Fibroblast of skin of scalp (primary cell): ENCODE measurements around the gene TRAPPC2L.

Source experiments
- DNase-seq: peaks from one replicate; pipeline ENCODE4 v3.0.0-alpha.2; 2013

The TRAPPC2L gene

GRCh38 chr16:88911136-88911945 is 54.4 kb downstream of the TRAPPC2L start:
- no peak for DNase-seq

GRCh38 chr16:88911946-88912310 is 55.0 kb downstream of the TRAPPC2L start:
- no peak for DNase-seq
